Stomach (tissue), 9 donors: ENCODE measurements around the gene MGST3. TPM values are rescaled to one million over a fixed set of nuclear protein-coding genes. Genes with fewer than 3 reads are reported as not detected.

Source experiments
- DNase-seq, 2 donors: peaks; one replicate each; pipeline versions ENCODE4 v3.0.0 to v3.0.0-alpha.2; 2013 to 2019
- H3K27ac ChIP-seq, 5 donors: fragments of 200-600 bp in 4 of 5; sonication (generic) in 4 of 5; one replicate each; pipeline ENCODE4 v1.5.1; 2013 to 2019; ENCODE audit warnings: mild to moderate bottlenecking in 1 of 5, moderate library complexity in 1 of 5
- H3K27me3 ChIP-seq, 3 donors: fragments of 200-600 bp; sonication (generic); one replicate each; pipeline ENCODE4 v1.5.1; 2017 to 2019; ENCODE audit warnings: mixed run types in 1 of 3
- H3K36me3 ChIP-seq, 4 donors: fragments of 200-600 bp; sonication (generic); 1 replicate in 3 of 4; 2 replicates in 1 of 4; pipeline ENCODE4 v1.5.1; 2016 to 2019
- H3K4me1 ChIP-seq, 4 donors: fragments of 200-600 bp; sonication (generic); one replicate each; pipeline ENCODE4 v1.5.1; 2016 to 2019
- H3K4me3 ChIP-seq, 4 donors: fragments of 200-600 bp; sonication (generic) in 3 of 4; one replicate each; pipeline ENCODE4 v1.5.1; 2016 to 2019; ENCODE audit warnings: mild to moderate bottlenecking in 1 of 4
- H3K9me3 ChIP-seq, 4 donors: fragments of 200-600 bp; sonication (generic); one replicate each; pipeline ENCODE4 v1.5.1; 2016 to 2019
- EP300 ChIP-seq: sonication (generic); formaldehyde crosslinking; IDR thresholded peaks from one replicate; pipeline ENCODE4 v1.6.1; 2017; ENCODE audit warnings: antibody characterized with exemption
- POLR2A ChIP-seq, 4 donors: fragments of 450-650 bp; IDR thresholded peaks; one replicate each; pipeline ENCODE4 v1.6.1; 2016; ENCODE audit warnings: antibody characterized with exemption in 4 of 4, control low read depth in 2 of 4, mild to moderate bottlenecking in 1 of 4, moderate library complexity in 1 of 4
- POLR2AphosphoS5 ChIP-seq, 3 donors: sonication (generic); formaldehyde crosslinking; IDR thresholded peaks; one replicate each; pipeline ENCODE4 v1.6.1; 2016; ENCODE audit warnings: antibody characterized with exemption in 3 of 3
- WGBS, 5 donors: extraction: QIAGEN DNeasy Blood & Tissue Kit in 3 of 5; methylation state at CpG; one replicate each; pipeline versions ENCODE4 v1.1.5 to v1.1.7; 2013 to 2018; 5-methylcytosine and 5-hydroxymethylcytosine counted together
- intact Hi-C: fragments of 100-400 bp; cut with DNase I; formaldehyde crosslinking; loops from one replicate; pipeline ENCODE4 v1.15.1; 2023; ENCODE audit warnings: low total_unique reads
- polyA plus RNA-seq, 3 donors: library from polyadenylated mRNA; stranded (reverse); fragments of 200-250 nt; gene quantifications; one replicate each; pipeline ENCODE4 v1.2.3, GENCODE V29; 2013
- total RNA-seq, 5 donors: library from RNA; depleted of rRNA; stranded (reverse); fragments of >200 nt; gene quantifications; one replicate each; pipeline versions ENCODE4 v1.1.0 to v1.2.3, GENCODE V29; 2014 to 2016
- TF ChIP-seq, protein P1 (sequence below), 7 experiments: fragments of 450-650 bp in 4 of 7; fragments of 200-600 bp in 3 of 7; sonication (generic) in 3 of 7; IDR thresholded peaks; one replicate each; pipeline ENCODE4 v1.5.1; 2016 to 2019; ENCODE audit warnings: antibody characterized with exemption in 7 of 7, control low read depth in 2 of 7, mild to moderate bottlenecking in 1 of 7
- donor health status: healthy with polysubstance abuse.
- donor health status: Bipolar disorder and iron deficiency.
- donor health status: healthy.

MGST3 gene
- total and polyA plus RNA-seq, 8 donors = 46.1 to 310 (median 124) TPM

DNA sequence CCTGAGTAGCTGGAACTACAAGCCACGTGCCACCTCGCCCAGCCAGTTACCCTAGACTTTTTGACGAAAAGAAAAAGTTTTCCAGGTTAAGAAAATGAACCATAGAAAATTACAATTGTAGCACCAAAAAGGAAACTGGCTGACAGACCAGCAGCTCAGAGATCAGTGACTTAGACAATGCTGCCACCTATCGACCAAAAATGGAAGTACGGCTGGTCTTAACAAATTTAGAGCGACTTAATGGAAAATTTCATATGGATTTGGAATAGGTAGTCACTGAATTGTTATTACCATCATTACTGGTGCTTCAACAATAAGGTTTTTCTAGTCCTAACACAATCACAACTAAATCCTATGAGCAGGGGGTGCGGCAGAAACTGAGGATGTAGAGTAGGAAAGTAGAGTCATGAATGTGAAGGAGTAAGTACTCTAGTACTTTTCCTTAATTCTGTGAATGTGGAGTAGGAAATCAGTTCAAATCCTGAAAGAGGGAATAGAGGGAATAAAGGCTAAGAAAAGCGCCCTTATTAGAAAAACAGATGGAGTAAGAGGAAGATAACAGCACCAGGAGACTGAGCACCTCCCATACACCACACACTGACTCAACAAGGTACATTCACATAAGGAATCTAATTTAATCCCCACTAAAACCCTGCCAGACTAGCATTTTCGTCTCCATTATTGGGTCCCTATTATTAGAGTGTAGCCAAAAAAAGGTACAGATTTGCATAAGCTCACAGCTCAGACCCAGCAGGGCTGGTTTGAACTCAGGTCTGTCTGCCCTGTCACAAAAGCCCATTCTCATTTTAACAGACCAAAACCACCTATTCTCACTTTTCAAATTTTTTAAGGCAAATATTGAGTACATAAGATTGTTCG lies 37.9 kb upstream of the MGST3 start:
- Histone ChIP-seq H3K27me3 (peaks cover 0 to 35% (median 0%) of the 10 kb centered on the region in 3 donors), H3K4me3 (no peak overlapping the region), H3K36me3 (no peaks in the 10 kb centered on the region), H3K4me1 (peaks cover 5 to 8% (median 7%) of the 10 kb centered on the region in 4 donors), H3K9me3 (no peaks in the 10 kb centered on the region), H3K27ac (no peak overlapping the region)
- peak; percentile 85 to 92 for DNase-seq
- TF ChIP-seq, protein P1, sequence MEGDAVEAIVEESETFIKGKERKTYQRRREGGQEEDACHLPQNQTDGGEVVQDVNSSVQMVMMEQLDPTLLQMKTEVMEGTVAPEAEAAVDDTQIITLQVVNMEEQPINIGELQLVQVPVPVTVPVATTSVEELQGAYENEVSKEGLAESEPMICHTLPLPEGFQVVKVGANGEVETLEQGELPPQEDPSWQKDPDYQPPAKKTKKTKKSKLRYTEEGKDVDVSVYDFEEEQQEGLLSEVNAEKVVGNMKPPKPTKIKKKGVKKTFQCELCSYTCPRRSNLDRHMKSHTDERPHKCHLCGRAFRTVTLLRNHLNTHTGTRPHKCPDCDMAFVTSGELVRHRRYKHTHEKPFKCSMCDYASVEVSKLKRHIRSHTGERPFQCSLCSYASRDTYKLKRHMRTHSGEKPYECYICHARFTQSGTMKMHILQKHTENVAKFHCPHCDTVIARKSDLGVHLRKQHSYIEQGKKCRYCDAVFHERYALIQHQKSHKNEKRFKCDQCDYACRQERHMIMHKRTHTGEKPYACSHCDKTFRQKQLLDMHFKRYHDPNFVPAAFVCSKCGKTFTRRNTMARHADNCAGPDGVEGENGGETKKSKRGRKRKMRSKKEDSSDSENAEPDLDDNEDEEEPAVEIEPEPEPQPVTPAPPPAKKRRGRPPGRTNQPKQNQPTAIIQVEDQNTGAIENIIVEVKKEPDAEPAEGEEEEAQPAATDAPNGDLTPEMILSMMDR (IDR thresholded peaks at IDR 0.05) = peak in 6 of 7 experiments; percentile 82 to 96 (median 94)
- TF ChIP-seq EP300 (no peak), POLR2AphosphoS5 (IDR thresholded peaks at IDR 0.05) (no peak), POLR2A (IDR thresholded peaks at IDR 0.05) (no peak)
- 0 to 5% (median 1%) methylated on average over 10 of the region's 10 CpGs for WGBS, 5 donors
- intact Hi-C loops = loop anchor here (5.0 kb wide), 1 partner anchor 186 kb away; no protein-coding TSS in a partner anchor

DNA sequence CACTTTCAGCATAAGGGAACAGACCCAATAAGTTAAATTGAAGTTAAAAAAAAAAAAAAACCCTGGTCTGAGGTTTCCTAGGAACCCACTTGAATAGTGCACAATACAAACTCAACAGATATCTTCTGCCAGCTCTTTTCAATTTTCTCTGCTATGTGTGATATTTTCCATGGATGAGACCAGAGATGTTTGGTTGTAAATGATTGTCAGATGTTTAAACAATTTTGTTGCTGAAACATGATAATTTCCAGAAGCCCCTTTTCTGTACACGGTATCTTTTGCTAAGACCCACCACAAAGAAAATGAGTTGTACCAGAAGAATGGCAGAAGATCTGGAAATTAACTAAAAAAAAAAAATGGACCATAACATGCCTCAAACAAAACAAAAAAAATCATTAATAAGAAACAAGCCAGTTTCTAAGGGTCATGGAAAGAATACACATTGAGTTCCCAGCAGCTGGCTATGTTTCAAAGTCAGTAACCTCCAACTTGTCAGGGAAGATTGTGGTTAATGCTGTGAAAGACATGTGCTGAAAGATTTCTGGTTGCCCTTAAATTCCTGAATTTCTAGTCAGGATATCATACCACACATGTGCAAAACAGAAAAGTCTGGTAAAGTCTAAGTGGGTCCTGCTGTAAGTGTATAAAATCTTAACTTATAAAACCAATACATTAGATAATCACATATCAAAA lies 35.6 kb upstream of the MGST3 start:
- intact Hi-C loops = loop anchor here (2.0 kb wide), 1 partner anchor 203 kb away; no protein-coding TSS in a partner anchor
- Histone ChIP-seq H3K9me3 (no peaks in the 10 kb centered on the region), H3K27me3 (peaks cover 0 to 35% (median 0%) of the 10 kb centered on the region in 3 donors), H3K27ac (no peak overlapping the region), H3K36me3 (no peaks in the 10 kb centered on the region), H3K4me1 (peaks cover 5 to 14% (median 10%) of the 10 kb centered on the region in 4 donors), H3K4me3 (no peak overlapping the region)
- WGBS, 5 donors = 52 to 73% (median 65%) methylated on average over 1 of the region's 1 CpG
- DNase-seq = no peak
- TF ChIP-seq POLR2A (IDR thresholded peaks at IDR 0.05) (no peak), POLR2AphosphoS5 (IDR thresholded peaks at IDR 0.05) (no peak), EP300 (no peak)
- TF ChIP-seq, protein P1 (IDR thresholded peaks at IDR 0.05) = no peak

DNA sequence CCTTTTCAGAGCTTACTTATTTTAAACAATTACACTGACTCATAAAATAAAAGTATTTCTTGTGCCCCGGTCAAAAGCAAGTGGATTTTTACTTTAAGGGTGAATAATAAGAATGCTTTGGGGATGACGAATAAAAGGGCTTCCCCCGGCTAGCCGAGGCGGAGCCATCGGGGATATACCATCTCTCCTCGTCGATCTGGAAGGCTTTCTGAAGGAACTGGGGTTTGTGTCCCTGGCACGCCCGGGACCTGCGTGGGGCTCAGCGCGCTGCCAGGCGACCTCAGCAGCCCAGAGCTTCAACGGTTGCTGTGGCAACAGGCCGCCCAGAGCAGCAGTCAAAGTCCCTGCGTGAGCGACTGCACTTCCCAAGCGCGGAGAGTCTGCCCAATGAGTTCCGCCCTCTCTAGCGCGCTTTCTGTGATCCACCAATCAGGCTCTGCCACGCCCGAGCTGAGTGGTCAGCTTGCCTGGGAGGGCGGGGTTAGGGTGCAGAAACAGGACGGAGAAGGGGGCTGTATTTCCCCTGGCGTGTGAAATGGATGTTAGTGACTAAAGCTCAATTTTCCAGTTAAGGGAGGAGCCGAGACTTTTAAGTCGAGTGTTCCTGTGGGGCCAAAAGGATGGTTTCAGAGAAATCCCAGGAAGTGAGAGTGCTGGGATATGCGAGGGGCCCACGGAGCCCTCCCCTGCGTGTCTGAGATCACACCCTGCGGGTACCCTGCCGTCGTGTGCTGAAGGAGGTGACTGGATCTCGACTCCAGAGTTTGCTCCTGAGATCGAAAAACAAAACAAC lies 33.0 kb upstream of the MGST3 start:
- Histone ChIP-seq H3K36me3 (no peaks in the 10 kb centered on the region), H3K4me3 (peak overlapping the region; percentile 49 to 66 (median 53)), H3K9me3 (no peaks in the 10 kb centered on the region), H3K27ac (peak overlapping the region; percentile 78 to 88 (median 85)), H3K27me3 (peaks cover 0 to 26% (median 0%) of the 10 kb centered on the region in 3 donors), H3K4me1 (peaks cover 5 to 29% (median 14%) of the 10 kb centered on the region in 4 donors)
- WGBS, 5 donors = 0% methylated on average over 26 to 38 of the region's 38 CpGs
- peak; percentile 97 to 99 for DNase-seq
- intact Hi-C loops = no loop called here
- TF ChIP-seq EP300 (no peak), POLR2AphosphoS5 (IDR thresholded peaks at IDR 0.05) (peak; percentile 57 to 88 (median 73))

DNA sequence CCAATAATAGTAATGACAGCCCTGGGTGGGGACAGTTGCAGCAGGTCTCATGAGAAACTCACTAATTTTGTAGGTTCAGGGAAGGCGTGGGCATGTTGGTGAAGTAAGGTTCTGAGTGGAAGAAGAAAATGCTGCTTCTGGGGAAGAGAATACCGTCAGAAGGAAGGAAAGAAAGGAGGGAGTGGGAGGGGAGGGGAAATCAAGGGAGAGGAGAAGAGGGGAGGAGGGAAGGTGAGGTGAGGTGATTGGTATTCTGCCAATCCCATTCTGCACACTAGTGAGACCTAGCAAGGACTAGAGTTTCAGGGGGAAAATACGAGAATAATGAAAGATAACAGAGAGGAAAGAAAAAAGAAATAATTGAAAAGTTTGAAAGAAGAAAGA lies 32.4 kb upstream of the MGST3 start:
- H3K27me3 ChIP-seq = peaks cover 0 to 20% (median 0%) of the 10 kb centered on the region in 3 donors
- H3K27ac ChIP-seq = peak overlapping the region; percentile 78 to 88 (median 85)
- intact Hi-C loops = no loop called here
- no peaks in the 10 kb centered on the region for H3K9me3 ChIP-seq
- peak in 1 of 2 donors; percentile 56 for DNase-seq
- 13 to 19% (median 15%) methylated on average over 3 of the region's 3 CpGs for WGBS, 5 donors
- peak overlapping the region; percentile 49 to 66 (median 53) for H3K4me3 ChIP-seq
- TF ChIP-seq POLR2AphosphoS5 (IDR thresholded peaks at IDR 0.05) (no peak), POLR2A (IDR thresholded peaks at IDR 0.05) (no peak), EP300 (no peak)
- TF ChIP-seq, protein P1 (IDR thresholded peaks at IDR 0.05) = peak in 1 of 7 experiments; percentile 5
- H3K4me1 ChIP-seq = peaks cover 5 to 29% (median 14%) of the 10 kb centered on the region in 4 donors
- H3K36me3 ChIP-seq = no peaks in the 10 kb centered on the region
